A549 (cell line): Measurements from ENCODE around the gene KCNK6. TPM values are rescaled to one million over a fixed set of nuclear protein-coding genes. Genes with fewer than 3 reads are reported as not detected.

Experiments
- ATAC-seq, 2 experiments: fragments of 200-7000 bp in 1 of 2; fragments of >200 bp in 1 of 2; cut with Nextera tagmentation in 1 of 2; cut with Tn5 transposase in 1 of 2; 3 replicates each; pipeline versions ENCODE4 v1.8.0 to v1.9.1; 2018 to 2020; ENCODE audit warnings: mild to moderate bottlenecking in 1 of 2, moderate library complexity in 1 of 2
- CTCF ChIA-PET: fragments of 300-600 bp; sonication (Branson Sonifier 250); formaldehyde crosslinking; extraction: SDS; loops from one replicate; lab custom pipeline; 2021; ENCODE audit warnings: antibody characterized with exemption, inconsistent platforms; lab: Yijun Ruan, JAX
- POLR2A ChIA-PET: fragments of 350-600 bp; formaldehyde crosslinking; extraction: SDS; loops from one replicate; lab custom pipeline; 2021; ENCODE audit warnings: antibody characterized with exemption, inconsistent platforms; lab: Yijun Ruan, JAX
- DNase-seq, 2 experiments: peaks; one replicate each; pipeline versions ENCODE4 v3.0.0 to v3.0.0-alpha.2; 2011 to 2016; ENCODE audit warnings: low read depth in 1 of 2, low spot score in 1 of 2
- FAIRE-seq: peaks from 2 replicates; lab custom pipeline; 2011; peaks lifted over from hg19 to GRCh38; lab: Jason Lieb, UNC
- H3K27ac ChIP-seq, 2 experiments: fragments of >200 bp; sonication (Bioruptor Twin); formaldehyde crosslinking; 3 replicates each; pipeline ENCODE4 v1.5.1; 2016 to 2017
- H3K4me1 ChIP-seq: fragments of >200 bp; sonication (Bioruptor Twin); formaldehyde crosslinking; 3 replicates; pipeline ENCODE4 v1.6.1; 2016
- H3K4me2 ChIP-seq: fragments of >200 bp; sonication (Bioruptor Twin); formaldehyde crosslinking; 3 replicates; pipeline ENCODE4 v1.6.1; 2016
- H3K4me3 ChIP-seq: fragments of >200 bp; sonication (Bioruptor Twin); formaldehyde crosslinking; 3 replicates; pipeline ENCODE4 v1.5.1; 2016
- H3K9me3 ChIP-seq: fragments of >200 bp; sonication (Bioruptor Twin); formaldehyde crosslinking; 3 replicates; pipeline ENCODE4 v1.6.1; 2016
- CEBPB ChIP-seq, 2 experiments: fragments of >200 bp in 1 of 2; sonication (Bioruptor Twin) in 1 of 2; formaldehyde crosslinking in 1 of 2; IDR thresholded peaks; 2 replicates each; pipeline ENCODE4 v1.6.1; 2012 to 2016
- CHD4 ChIP-seq: fragments of 200-600 bp; sonication (generic); IDR thresholded peaks from 2 replicates; pipeline ENCODE4 v1.6.1; 2016; ENCODE audit warnings: antibody characterized with exemption, mild to moderate bottlenecking, borderline replicate concordance
- E2F6 ChIP-seq: IDR thresholded peaks from 2 replicates; pipeline ENCODE4 v1.6.1; 2012; ENCODE audit warnings: low read depth, borderline replicate concordance
- FOSB ChIP-seq: fragments of 250-450 bp; sonication (Bioruptor Pico); IDR thresholded peaks from 2 replicates; pipeline ENCODE4 v1.5.0; 2020; ENCODE audit warnings: mild to moderate bottlenecking, moderate library complexity
- FOXS1 ChIP-seq: fragments of 250-450 bp; sonication (Bioruptor Pico); IDR thresholded peaks from 2 replicates; pipeline ENCODE4 v1.5.0; 2020; ENCODE audit warnings: mild to moderate bottlenecking, moderate library complexity
- GATA3 ChIP-seq: IDR thresholded peaks from 2 replicates; pipeline ENCODE4 v1.6.1; 2012; ENCODE audit warnings: borderline replicate concordance
- HEYL ChIP-seq: fragments of 250-450 bp; sonication (Bioruptor Pico); IDR thresholded peaks from 2 replicates; pipeline ENCODE4 v1.8.0; 2021; ENCODE audit warnings: mild to moderate bottlenecking, moderate library complexity
- JUNB ChIP-seq: fragments of >200 bp; sonication (Bioruptor Twin); formaldehyde crosslinking; IDR thresholded peaks from 2 replicates; pipeline ENCODE4 v1.6.1; 2016
- NPAS2 ChIP-seq: fragments of 250-450 bp; sonication (Bioruptor Pico); IDR thresholded peaks from 2 replicates; pipeline ENCODE4 v1.8.0; 2022; ENCODE audit warnings: mild to moderate bottlenecking, moderate library complexity, borderline replicate concordance
- PHF8 ChIP-seq: fragments of 200-600 bp; sonication (generic); IDR thresholded peaks from 2 replicates; pipeline ENCODE4 v1.6.1; 2016; ENCODE audit warnings: low read depth, mild to moderate bottlenecking, antibody characterized with exemption, moderate library complexity, borderline replicate concordance
- POLR2A ChIP-seq: IDR thresholded peaks from 2 replicates; pipeline ENCODE4 v1.6.1; 2012; ENCODE audit warnings: mild to moderate bottlenecking, low read length
- RARB ChIP-seq: fragments of 250-450 bp; sonication (Bioruptor Pico); IDR thresholded peaks from 2 replicates; pipeline ENCODE4 v1.8.0; 2021; ENCODE audit warnings: mild to moderate bottlenecking, moderate library complexity
- TP53 ChIP-seq: fragments of 250-450 bp; sonication (Bioruptor Pico); IDR thresholded peaks from 2 replicates; pipeline ENCODE4 v1.5.0; 2021; ENCODE audit warnings: mild to moderate bottlenecking, moderate library complexity
- ZNF302 ChIP-seq: fragments of 250-450 bp; sonication (Bioruptor Pico); IDR thresholded peaks from 2 replicates; pipeline ENCODE4 v1.9.0; 2021; ENCODE audit warnings: inconsistent platforms, mild to moderate bottlenecking, moderate library complexity
- ZSCAN20 ChIP-seq: fragments of 250-450 bp; sonication (Bioruptor Pico); IDR thresholded peaks from 2 replicates; pipeline ENCODE4 v1.8.0; 2022; ENCODE audit warnings: mild to moderate bottlenecking, moderate library complexity
- WGBS: methylation state at CpG from one replicate; pipeline ENCODE4 v1.1.6; 2017; ENCODE audit errors: missing lambda C conversion rate; 5-methylcytosine and 5-hydroxymethylcytosine counted together
- polyA plus RNA-seq, 4 experiments: library from polyadenylated mRNA; depleted of rRNA in 3 of 4; stranded (reverse); fragments of >200 nt; fragmentation: RNase III in 1 of 4; extraction: RNeasy Plus Mini Kit Qiagen cat#74134 plus additional on column Dnase treatment in 1 of 4; gene quantifications; 2 replicates in 3 of 4; 3 replicates in 1 of 4; pipeline ENCODE4 v1.2.3, GENCODE V29; 2011 to 2017
- TF ChIP-seq, protein P1 (sequence below): IDR thresholded peaks from 2 replicates; pipeline ENCODE4 v1.6.1; 2012
- TF ChIP-seq, protein P2 (sequence below): fragments of >200 bp; sonication (Bioruptor Twin); formaldehyde crosslinking; IDR thresholded peaks from 2 replicates; pipeline ENCODE4 v1.6.1; 2016
- TF ChIP-seq, protein P3 (sequence below): fragments of 250-450 bp; sonication (Bioruptor Pico); IDR thresholded peaks from 2 replicates; pipeline ENCODE4 v1.5.0; 2020; ENCODE audit warnings: low read depth, mild to moderate bottlenecking, moderate library complexity

The KCNK6 gene
- polyA plus RNA-seq, 2 of the 4 experiments (the other 2 are of a cell fraction): 2.4 to 2.8 TPM

- TF ChIP-seq, protein P1, sequence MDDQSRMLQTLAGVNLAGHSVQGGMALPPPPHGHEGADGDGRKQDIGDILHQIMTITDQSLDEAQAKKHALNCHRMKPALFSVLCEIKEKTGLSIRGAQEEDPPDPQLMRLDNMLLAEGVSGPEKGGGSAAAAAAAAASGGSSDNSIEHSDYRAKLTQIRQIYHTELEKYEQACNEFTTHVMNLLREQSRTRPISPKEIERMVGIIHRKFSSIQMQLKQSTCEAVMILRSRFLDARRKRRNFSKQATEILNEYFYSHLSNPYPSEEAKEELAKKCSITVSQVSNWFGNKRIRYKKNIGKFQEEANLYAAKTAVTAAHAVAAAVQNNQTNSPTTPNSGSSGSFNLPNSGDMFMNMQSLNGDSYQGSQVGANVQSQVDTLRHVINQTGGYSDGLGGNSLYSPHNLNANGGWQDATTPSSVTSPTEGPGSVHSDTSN: peak; percentile 60; the same call in 1 of the 2 replicates
- peak; percentile 54 for TF ChIP-seq PHF8
- peak; percentile 63 for TF ChIP-seq POLR2A
- peak; percentile 9; the same call in 1 of the 2 replicates for TF ChIP-seq GATA3
- no peak for TF ChIP-seq JUNB
Observed at GRCh38 chr19:38315657-38316476, 3.8 kb upstream of the KCNK6 start, which contains the start of gene YIF1B (continued).

DNA sequence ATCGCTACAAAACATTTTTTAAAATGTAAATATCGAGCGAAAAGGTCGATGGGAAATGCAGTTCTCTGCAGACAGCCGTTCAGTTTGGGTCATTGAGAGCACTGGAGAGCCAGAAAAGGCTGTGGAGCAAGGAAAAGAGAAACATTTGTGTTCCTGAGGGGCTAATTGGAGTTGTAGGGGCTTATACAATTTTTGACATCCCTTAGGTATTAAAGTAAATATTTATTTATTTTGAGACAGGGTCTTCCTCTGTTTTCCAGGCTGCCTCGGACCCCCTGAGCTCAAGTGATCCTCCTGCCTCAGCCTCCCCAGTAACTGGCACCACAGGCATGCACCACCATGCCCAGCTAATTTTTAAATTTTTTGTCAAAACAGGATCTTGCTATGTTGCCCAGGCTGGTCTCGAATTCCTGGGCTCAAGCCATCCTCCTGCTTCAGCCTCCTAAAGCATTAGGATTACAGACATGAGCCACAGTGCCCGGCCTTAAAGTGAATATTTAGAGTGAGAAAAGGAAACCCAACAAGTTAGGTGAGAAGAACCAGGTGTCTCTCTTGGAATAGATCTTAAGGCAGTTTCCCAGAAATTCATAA is 3.1 kb upstream of the KCNK6 start:
- 35% methylated on average over 8 of the region's 8 CpGs for WGBS
- 0 out of 2 replicates have a peak, but pooled peaks have one; percentile 33 for TF ChIP-seq HEYL (CRISPR knock-in tag)
- no peak for TF ChIP-seq FOSB
- ATAC-seq (peak in 1 of 2 experiments; percentile 1; a peak in 1 of 6 replicates), DNase-seq (no peak), FAIRE-seq (peak; percentile 28)
- Histone ChIP-seq H3K9me3 (no peaks in the 10 kb centered on the region), H3K4me1 (peaks cover 10% of the 10 kb centered on the region; the same call in 2 of the 3 replicates), H3K4me2 (peak overlapping the region; percentile 77), H3K27ac (peak overlapping the region; percentile 76 to 85), H3K4me3 (peak overlapping the region; percentile 42)
- CTCF ChIA-PET: interaction anchor here (7.1 to 20.5 kb wide), 2 partner anchors 18 to 71 kb away, joined by 67 to 1052 read pairs; partner anchors contain the start of genes CATSPERG and PPP1R14A
- POLR2A ChIA-PET: no interaction called here

DNA sequence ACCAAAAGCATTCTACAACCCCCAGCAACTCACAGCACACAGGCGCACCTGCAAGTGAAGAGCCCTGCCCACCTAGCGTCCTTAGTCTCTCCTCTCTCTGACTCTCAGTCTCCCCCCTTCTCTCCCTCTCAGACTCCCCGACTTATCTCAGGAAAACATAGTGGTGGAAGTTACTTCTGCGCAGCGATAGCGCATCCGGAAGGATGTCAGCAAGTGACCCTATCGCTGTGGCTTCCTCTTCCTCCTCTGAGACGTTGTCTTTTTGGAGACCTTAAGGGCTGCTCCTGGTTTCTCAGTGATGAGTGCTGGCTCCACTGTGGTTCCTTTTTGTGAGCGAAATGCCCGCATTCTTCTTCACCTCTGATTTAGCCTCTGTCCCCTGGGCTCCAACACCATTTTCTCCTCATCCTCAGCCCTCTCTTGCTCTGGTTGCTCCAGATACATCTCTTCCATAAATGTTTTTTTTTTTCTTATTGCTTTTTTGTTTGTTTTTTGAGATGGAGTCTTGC is 2.5 kb upstream of the KCNK6 start:
- WGBS: 88% methylated on average over 11 of the region's 11 CpGs
- no peak for FAIRE-seq
- CTCF ChIA-PET: interaction anchor here (1.9 to 20.5 kb wide), 3 partner anchors 18 to 72 kb away, joined by 7 to 1052 read pairs (median 67); partner anchors contain the start of genes CATSPERG and PPP1R14A
- TF ChIP-seq, protein P2, sequence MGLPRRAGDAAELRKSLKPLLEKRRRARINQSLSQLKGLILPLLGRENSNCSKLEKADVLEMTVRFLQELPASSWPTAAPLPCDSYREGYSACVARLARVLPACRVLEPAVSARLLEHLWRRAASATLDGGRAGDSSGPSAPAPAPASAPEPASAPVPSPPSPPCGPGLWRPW: no peak
- TF ChIP-seq ZNF302 (CRISPR knock-in tag) (no peak), ZSCAN20 (no peak), CHD4 (no peak), RARB (no peak), NPAS2 (CRISPR knock-in tag) (no peak), CEBPB (IDR thresholded peaks at IDR 0.05) (no peak)
- TF ChIP-seq, protein P3, sequence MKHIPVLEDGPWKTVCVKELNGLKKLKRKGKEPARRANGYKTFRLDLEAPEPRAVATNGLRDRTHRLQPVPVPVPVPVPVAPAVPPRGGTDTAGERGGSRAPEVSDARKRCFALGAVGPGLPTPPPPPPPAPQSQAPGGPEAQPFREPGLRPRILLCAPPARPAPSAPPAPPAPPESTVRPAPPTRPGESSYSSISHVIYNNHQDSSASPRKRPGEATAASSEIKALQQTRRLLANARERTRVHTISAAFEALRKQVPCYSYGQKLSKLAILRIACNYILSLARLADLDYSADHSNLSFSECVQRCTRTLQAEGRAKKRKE (CRISPR knock-in tag): no peak
- TF ChIP-seq, all 56 proteins: peak for 0
- no peak for DNase-seq
- H3K9me3 ChIP-seq: no peaks in the 10 kb centered on the region
- no peak overlapping the region for H3K4me2 ChIP-seq
- no peak for ATAC-seq
- POLR2A ChIA-PET: no interaction called here
- peaks cover 10% of the 10 kb centered on the region; the same call in 2 of the 3 replicates for H3K4me1 ChIP-seq
- H3K4me3 ChIP-seq: no peak overlapping the region
- H3K27ac ChIP-seq: no peak overlapping the region

DNA sequence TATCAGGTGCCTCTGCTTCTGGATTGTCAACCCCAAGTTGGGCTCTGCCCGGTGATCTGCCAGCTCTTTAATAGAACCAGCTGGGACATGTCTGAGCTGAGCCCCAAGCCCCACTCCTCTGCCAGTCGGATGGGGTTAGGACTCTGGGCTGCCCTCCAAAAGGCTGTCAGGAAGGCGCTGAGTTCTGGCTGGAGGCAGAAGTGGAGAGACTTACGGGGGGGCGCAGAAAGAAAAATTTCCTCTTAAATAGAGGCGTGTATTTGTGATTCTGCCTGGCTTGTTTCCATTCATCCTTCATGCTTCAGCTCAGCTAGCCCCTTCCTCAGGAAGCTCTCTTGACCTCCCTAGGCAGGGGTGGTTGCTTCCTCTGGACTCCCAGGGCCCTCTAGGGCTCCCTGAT is 985 bp upstream of the KCNK6 start:
- H3K4me2 ChIP-seq: no peak overlapping the region

More for the DNA sequence above, 985 bp upstream of the KCNK6 start:
- DNase-seq (no peak), ATAC-seq (no peak), FAIRE-seq (no peak)
- ChIA-PET POLR2A (interaction anchor here (0.6 to 2.1 kb wide), 3 partner anchors 14 to 54 kb away, joined by 3 to 12 read pairs (median 5); partner anchors contain the start of gene SPINT2), CTCF (interaction anchor here (0.6 to 20.5 kb wide), 15 partner anchors 8 to 421 kb away, joined by 3 to 1052 read pairs (median 6); partner anchors contain the start of genes C19orf33, CATSPERG, PPP1R14A and PSMD8)
- Histone ChIP-seq H3K27ac (no peak overlapping the region), H3K4me3 (no peak overlapping the region), H3K9me3 (no peaks in the 10 kb centered on the region), H3K4me1 (peaks cover 10% of the 10 kb centered on the region; the same call in 2 of the 3 replicates)
- no peak for TF ChIP-seq TP53
- no peak for TF ChIP-seq FOXS1 (CRISPR knock-in tag)
- no peak for TF ChIP-seq E2F6
- no peak for TF ChIP-seq FOSB
- TF ChIP-seq CEBPB (IDR thresholded peaks at IDR 0.05): no peak
- WGBS: 90% methylated on average over 6 of the region's 6 CpGs
